Measurements from ENCODE around the gene RAP1GAP2. TPM values are rescaled to one million over a fixed set of nuclear protein-coding genes. Genes with fewer than 3 reads are reported as not detected.
A peak's percentile ranks its signal among the peaks of the same experiment; 100 is the strongest.

The RAP1GAP2 gene
- total RNA-seq (2014; rRNA removed; shearing (Covaris generic); ENCODE audit: low replicate concordance), result 4.1 and 4.4 TPM in 2 replicates

- Histone ChIP-seq H3K9me3 (no peaks in the 10 kb centered on the region), H3K36me3 (no peaks in the 10 kb centered on the region), H3K4me3 (no peak within 1 kb of the TSS), H3K27me3 (no peaks in the 10 kb centered on the region)
- DNase-seq, result no peak
These were observed at the start of gene RAP1GAP2 for GRCh38 chr17:2796164-2797125. Gene RAP1GAP2 (plus strand): TSS chr17:2796438. CDS start chr17:2796528, 90 bp downstream.

- H3K4me3 ChIP-seq, result no peak within 1 kb of the TSS
- no peak for DNase-seq
- H3K27me3 ChIP-seq, result no peaks in the 10 kb centered on the region
- H3K36me3 ChIP-seq, result no peaks in the 10 kb centered on the region
- H3K9me3 ChIP-seq, result no peaks in the 10 kb centered on the region
These were observed 47.0 kb upstream of the RAP1GAP2 start, which contains the start of gene CCDC92B for GRCh38 chr17:2749058-2749783. Gene CCDC92B (minus strand): TSS chr17:2749652. CDS start chr17:2735145, 14,507 bp downstream.

- DNase-seq, result peak; percentile 64
- H3K36me3 ChIP-seq, result no peaks in the 10 kb centered on the region
- no peaks in the 10 kb centered on the region for H3K27me3 ChIP-seq
- H3K9me3 ChIP-seq, result no peaks in the 10 kb centered on the region
- H3K4me3 ChIP-seq, result no peak overlapping the region
These were observed 46.5 kb upstream of the RAP1GAP2 start for GRCh38 chr17:2749784-2750181.

GRCh38 chr17:2750721-2751120 is 45.5 kb upstream of the RAP1GAP2 start:
- Histone ChIP-seq H3K36me3 (no peaks in the 10 kb centered on the region), H3K4me3 (no peak overlapping the region), H3K9me3 (no peaks in the 10 kb centered on the region), H3K27me3 (peaks cover 3% of the 10 kb centered on the region; the same call in 1 of the 2 replicates)
- no peak for DNase-seq

GRCh38 chr17:2751491-2751890 is 44.7 kb upstream of the RAP1GAP2 start:
- H3K36me3 ChIP-seq, result no peaks in the 10 kb centered on the region
- H3K9me3 ChIP-seq, result no peaks in the 10 kb centered on the region
- H3K27me3 ChIP-seq, result peaks cover 8% of the 10 kb centered on the region
- DNase-seq, result no peak
- H3K4me3 ChIP-seq, result no peak overlapping the region

GRCh38 chr17:2755891-2756724 is 40.1 kb upstream of the RAP1GAP2 start:
- H3K36me3 ChIP-seq, result no peaks in the 10 kb centered on the region
- peaks cover 8% of the 10 kb centered on the region for H3K27me3 ChIP-seq
- no peaks in the 10 kb centered on the region for H3K9me3 ChIP-seq
- no peak for DNase-seq
- H3K4me3 ChIP-seq, result no peak overlapping the region

- Histone ChIP-seq H3K4me3 (no peak overlapping the region), H3K27me3 (peaks cover 8% of the 10 kb centered on the region), H3K9me3 (no peaks in the 10 kb centered on the region), H3K36me3 (no peaks in the 10 kb centered on the region)
- no peak for DNase-seq
These were observed 37.4 kb upstream of the RAP1GAP2 start for GRCh38 chr17:2758870-2759269.

- H3K4me3 ChIP-seq, result no peak overlapping the region
- no peaks in the 10 kb centered on the region for H3K36me3 ChIP-seq
- H3K27me3 ChIP-seq, result no peaks in the 10 kb centered on the region
- no peaks in the 10 kb centered on the region for H3K9me3 ChIP-seq
- no peak for DNase-seq
These were observed 26.1 kb upstream of the RAP1GAP2 start for GRCh38 chr17:2770129-2770528.

- DNase-seq, result no peak
- Histone ChIP-seq H3K36me3 (no peaks in the 10 kb centered on the region), H3K9me3 (no peaks in the 10 kb centered on the region), H3K4me3 (no peak overlapping the region), H3K27me3 (peaks cover 11% of the 10 kb centered on the region)
These were observed 21.0 kb upstream of the RAP1GAP2 start for GRCh38 chr17:2775206-2775605.

GRCh38 chr17:2776589-2777241 is 19.5 kb upstream of the RAP1GAP2 start:
- Histone ChIP-seq H3K9me3 (no peaks in the 10 kb centered on the region), H3K4me3 (no peak overlapping the region), H3K36me3 (no peaks in the 10 kb centered on the region), H3K27me3 (peaks cover 11% of the 10 kb centered on the region)
- DNase-seq, result no peak

GRCh38 chr17:2777242-2777867 is 18.9 kb upstream of the RAP1GAP2 start:
- DNase-seq, result no peak
- H3K4me3 ChIP-seq, result no peak overlapping the region

GRCh38 chr17:2778489-2778888 is 17.7 kb upstream of the RAP1GAP2 start:
- H3K4me3 ChIP-seq, result no peak overlapping the region
- DNase-seq, result no peak
- no peaks in the 10 kb centered on the region for H3K36me3 ChIP-seq
- H3K9me3 ChIP-seq, result no peaks in the 10 kb centered on the region
- peaks cover 11% of the 10 kb centered on the region for H3K27me3 ChIP-seq

More at GRCh38 chr17:2777242-2777867, 18.9 kb upstream of the RAP1GAP2 start:
- no peaks in the 10 kb centered on the region for H3K9me3 ChIP-seq
- peaks cover 11% of the 10 kb centered on the region for H3K27me3 ChIP-seq
- no peaks in the 10 kb centered on the region for H3K36me3 ChIP-seq

GRCh38 chr17:2779545-2779944 is 16.7 kb upstream of the RAP1GAP2 start:
- H3K4me3 ChIP-seq, result no peak overlapping the region
- no peak for DNase-seq
- peaks cover 11% of the 10 kb centered on the region for H3K27me3 ChIP-seq
- H3K9me3 ChIP-seq, result no peaks in the 10 kb centered on the region
- H3K36me3 ChIP-seq, result no peaks in the 10 kb centered on the region

GRCh38 chr17:2780256-2780655 is 16.0 kb upstream of the RAP1GAP2 start:
- no peak for DNase-seq
- no peak overlapping the region for H3K4me3 ChIP-seq

GRCh38 chr17:2780931-2781454 is 15.2 kb upstream of the RAP1GAP2 start:
- Histone ChIP-seq H3K4me3 (no peak overlapping the region), H3K27me3 (peaks cover 10% of the 10 kb centered on the region), H3K36me3 (no peaks in the 10 kb centered on the region), H3K9me3 (no peaks in the 10 kb centered on the region)
- no peak for DNase-seq

More at GRCh38 chr17:2780256-2780655, 16.0 kb upstream of the RAP1GAP2 start:
- Histone ChIP-seq H3K9me3 (no peaks in the 10 kb centered on the region), H3K27me3 (peaks cover 11% of the 10 kb centered on the region), H3K36me3 (no peaks in the 10 kb centered on the region)

All from MG63 (cell line).